GM12878 (cell line): ENCODE data around the gene FAM193A. TPM values are rescaled to one million over a fixed set of nuclear protein-coding genes. Genes with fewer than 3 reads are reported as not detected.

Experiments
- ATAC-seq: fragments of 200-7000 bp; cut with Tn5 transposase; 3 replicates; pipeline ENCODE4 v1.9.1; 2020; ENCODE audit warnings: mild to moderate bottlenecking, moderate library complexity
- BruUV-seq: library from RNA; stranded (reverse); fragments of 400-500 nt; replicated peaks from 2 replicates; lab custom pipeline; 2021; lab: Mats Ljungman, UMichigan
- CTCF ChIA-PET: fragments of 300-600 bp; sonication (Branson Sonifier 250); formaldehyde crosslinking; extraction: SDS; loops from one replicate; lab custom pipeline; 2021; ENCODE audit warnings: inconsistent platforms; lab: Yijun Ruan, JAX
- POLR2A ChIA-PET: fragments of 350-600 bp; formaldehyde crosslinking; extraction: SDS; loops from one replicate; lab custom pipeline; 2021; ENCODE audit warnings: inconsistent platforms; lab: Charles Lee
- RAD21 ChIA-PET: fragments of 300-600 bp; sonication (Branson Sonifier 250); formaldehyde crosslinking; loops from one replicate; lab custom pipeline; 2023; ENCODE audit warnings: antibody characterized with exemption; ENCODE audit not compliant: unreplicated experiment; lab: Charles Lee
- SMC1A ChIA-PET: fragments of 300-600 bp; sonication (Branson Sonifier 250); formaldehyde crosslinking; loops from one replicate; lab custom pipeline; 2023; ENCODE audit not compliant: unreplicated experiment, uncharacterized antibody; lab: Charles Lee
- DNase-seq: peaks from one replicate; pipeline ENCODE4 v3.0.0-alpha.2; 2011; ENCODE audit warnings: low read depth, low spot score
- FAIRE-seq: peaks from 3 replicates; lab custom pipeline; 2011; peaks lifted over from hg19 to GRCh38; lab: Jason Lieb, UNC
- H2AFZ ChIP-seq: 2 replicates; pipeline ENCODE4 v1.6.0; 2011; ENCODE audit warnings: low read depth, low read length, control low read depth; ENCODE audit not compliant: control insufficient read depth
- H3K27ac ChIP-seq: 2 replicates; pipeline ENCODE4 v1.5.1; 2011; ENCODE audit warnings: control low read depth; ENCODE audit not compliant: control insufficient read depth, insufficient read depth
- H3K27me3 ChIP-seq, 2 experiments: replicated peaks in 1 of 2; 2 replicates each; pipeline versions ENCODE4 v1.6.0 to v1.6.1; 2011; ENCODE audit warnings: low read length in 1 of 2; ENCODE audit not compliant: control insufficient read depth in 2 of 2, insufficient read depth in 2 of 2
- H3K36me3 ChIP-seq, 2 experiments: 2 replicates each; pipeline ENCODE4 v1.5.1; 2011; ENCODE audit warnings: low read length in 1 of 2; ENCODE audit not compliant: control insufficient read depth in 2 of 2, insufficient read depth in 2 of 2
- H3K4me1 ChIP-seq: 2 replicates; pipeline ENCODE4 v1.6.1; 2011; ENCODE audit warnings: mild to moderate bottlenecking, low read length, moderate library complexity, mixed read lengths; ENCODE audit not compliant: control insufficient read depth, insufficient read depth
- H3K4me2 ChIP-seq: 2 replicates; pipeline ENCODE4 v1.6.0; 2011; ENCODE audit warnings: control low read depth; ENCODE audit not compliant: control insufficient read depth, insufficient read depth
- H3K4me3 ChIP-seq: fragments of 200-600 bp; sonication (generic); 2 replicates; pipeline ENCODE4 v1.5.1; 2016
- H3K79me2 ChIP-seq: 2 replicates; pipeline ENCODE4 v1.6.0; 2011; ENCODE audit warnings: low read length; ENCODE audit not compliant: control insufficient read depth, insufficient read depth
- H3K9ac ChIP-seq: 2 replicates; pipeline ENCODE4 v1.8.0; 2011; ENCODE audit warnings: low read length, control low read depth, mixed read lengths; ENCODE audit not compliant: control insufficient read depth, insufficient read depth
- H3K9me3 ChIP-seq: replicated peaks from 3 replicates; pipeline ENCODE4 v1.5.1; 2011; ENCODE audit warnings: mild to moderate bottlenecking, low read length; ENCODE audit not compliant: control insufficient read depth, insufficient read depth
- H4K20me1 ChIP-seq: 2 replicates; pipeline ENCODE4 v1.6.0; 2011; ENCODE audit not compliant: control insufficient read depth, insufficient read depth
- CREM ChIP-seq: IDR thresholded peaks from 2 replicates; pipeline ENCODE4 v1.6.1; 2014; ENCODE audit warnings: antibody characterized with exemption, low read depth
- CTCF ChIP-seq, 3 experiments: IDR thresholded peaks in 2 of 3; conservative IDR thresholded peaks in 1 of 3; 2 replicates each; pipeline ENCODE4 v1.5.1; 2011; ENCODE audit warnings: low read depth in 3 of 3, low read length in 3 of 3, mild to moderate bottlenecking in 3 of 3, control low read depth in 2 of 3, moderate library complexity in 2 of 3, inconsistent platforms in 1 of 3, mixed read lengths in 1 of 3; ENCODE audit not compliant: control insufficient read depth in 2 of 3, insufficient read depth in 1 of 3; ENCODE audit errors: extremely low read depth in 1 of 3
- HDGF ChIP-seq: fragments of 450-650 bp; IDR thresholded peaks from 2 replicates; pipeline ENCODE4 v1.6.1; 2016; ENCODE audit warnings: antibody characterized with exemption
- MLLT1 ChIP-seq: fragments of 450-650 bp; IDR thresholded peaks from 2 replicates; pipeline ENCODE4 v1.6.1; 2016; ENCODE audit warnings: mild to moderate bottlenecking
- RAD21 ChIP-seq: IDR thresholded peaks from 2 replicates; pipeline ENCODE4 v1.6.1; 2011; ENCODE audit warnings: mild to moderate bottlenecking, low read depth, low read length, moderate library complexity; ENCODE audit not compliant: insufficient read depth
- SMAD1 ChIP-seq: fragments of 450-650 bp; IDR thresholded peaks from 2 replicates; pipeline ENCODE4 v1.6.1; 2018; ENCODE audit warnings: mild to moderate bottlenecking, low read depth; ENCODE audit not compliant: partially characterized antibody
- WGBS: methylation state at CpG from one replicate; pipeline ENCODE4 v1.1.6; 2016; ENCODE audit warnings: low lambda C conversion rate; ENCODE audit not compliant: insufficient replicate concordance, insufficient coverage; ENCODE audit errors: missing lambda C conversion rate; 5-methylcytosine and 5-hydroxymethylcytosine counted together
- in situ Hi-C: fragments of 300-500 bp; cut with MboI; formaldehyde crosslinking; loops from 9 replicates; pipeline ENCODE4 v1.14.3; 2018; ENCODE audit warnings: mixed read lengths
- intact Hi-C: fragments of 100-400 bp; cut with micrococcal nuclease; formaldehyde crosslinking; loops from one replicate; pipeline ENCODE4 v1.14.2; 2022; ENCODE audit not compliant: unreplicated experiment
- polyA plus RNA-seq, 11 experiments: library from polyadenylated mRNA; depleted of rRNA in 4 of 11; unstranded in 6 of 11; stranded (reverse) in 5 of 11; fragments of >200 nt; fragmentation: Nextera tagmentation in 4 of 11; fragmentation: Illumina TruSeq in 1 of 11; extraction: Ambion mirVana in 4 of 11; extraction: Trizol in 1 of 11; gene quantifications; 1 replicate in 1 of 11; 2 replicates in 10 of 11; pipeline versions ENCODE4 v1.2.1 to v1.2.3, GENCODE V29; 2011 to 2016; ENCODE audit warnings: inconsistent platforms in 2 of 11, missing spikeins in 2 of 11, low read depth in 1 of 11
- total RNA-seq, 4 experiments: library from RNA; depleted of rRNA in 3 of 4; stranded (reverse); fragments of >200 nt in 3 of 4; fragmentation: Illumina TruSeq in 1 of 4; extraction: Trizol in 1 of 4; gene quantifications; 2 replicates each; pipeline versions ENCODE4 v1.2.1 to v1.2.3, GENCODE V29; 2013 to 2021
- TF ChIP-seq, protein P1 (sequence below): IDR thresholded peaks from 2 replicates; pipeline ENCODE4 v1.6.1; 2011; ENCODE audit warnings: borderline replicate concordance, low read depth, mild to moderate bottlenecking, moderate library complexity, low read length; ENCODE audit not compliant: insufficient read depth, poor library complexity, severe bottlenecking

The FAM193A gene
- total and polyA plus RNA-seq, 10 of the 15 experiments (the other 5 are each of a cell fraction or from before 2014, with no cell fraction given), result 0.52 to 23.3 (median 7.4) TPM

DNA sequence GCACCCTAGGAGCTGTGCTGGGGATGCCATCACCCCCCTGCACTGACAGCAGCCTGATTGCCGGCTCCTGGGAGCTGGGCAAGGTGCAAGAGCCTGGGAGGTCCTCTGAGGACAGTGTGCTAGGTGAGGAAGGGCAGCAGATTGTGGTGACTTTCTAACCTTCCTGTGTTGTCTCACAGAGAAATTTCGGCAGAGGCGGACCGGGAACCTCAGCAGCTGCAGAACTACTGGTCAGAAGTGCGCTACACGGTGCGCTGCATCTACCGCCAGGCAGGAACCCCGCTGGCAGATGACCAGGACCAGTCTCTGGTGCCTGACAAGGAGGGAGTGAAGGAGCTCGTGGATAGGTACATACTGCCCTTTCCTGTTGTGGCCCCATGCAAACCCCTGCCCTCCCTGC lies 89.8 kb downstream of the FAM193A start (continued):
- TF ChIP-seq MLLT1 (no peak), CREM (no peak), HDGF (no peak)
- TF ChIP-seq, protein P1, sequence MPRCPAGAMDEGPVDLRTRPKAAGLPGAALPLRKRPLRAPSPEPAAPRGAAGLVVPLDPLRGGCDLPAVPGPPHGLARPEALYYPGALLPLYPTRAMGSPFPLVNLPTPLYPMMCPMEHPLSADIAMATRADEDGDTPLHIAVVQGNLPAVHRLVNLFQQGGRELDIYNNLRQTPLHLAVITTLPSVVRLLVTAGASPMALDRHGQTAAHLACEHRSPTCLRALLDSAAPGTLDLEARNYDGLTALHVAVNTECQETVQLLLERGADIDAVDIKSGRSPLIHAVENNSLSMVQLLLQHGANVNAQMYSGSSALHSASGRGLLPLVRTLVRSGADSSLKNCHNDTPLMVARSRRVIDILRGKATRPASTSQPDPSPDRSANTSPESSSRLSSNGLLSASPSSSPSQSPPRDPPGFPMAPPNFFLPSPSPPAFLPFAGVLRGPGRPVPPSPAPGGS, result no peak

GRCh38 chr4:2630556-2631273 lies 94.3 kb downstream of the FAM193A start:
- SMC1A ChIA-PET, result interaction anchor here (0.5 kb wide), 1 partner anchor 90 kb away, joined by 3 read pairs; no protein-coding TSS in a partner anchor
- H3K9ac ChIP-seq, result no peak overlapping the region
- DNase-seq, result no peak
- FAIRE-seq, result peak; percentile 13
- in situ Hi-C loops, result no loop called here
- intact Hi-C loops, result no loop called here
- 0 out of 2 replicates have a peak, but pooled peaks have one; percentile 3 for TF ChIP-seq RAD21
- 0 out of 6 replicates have a peak, but pooled peaks of 1 of the 3 experiments have one; percentile 9 for TF ChIP-seq CTCF (IDR thresholded peaks at IDR 0.05 in 2 of 3, conservative IDR thresholded peaks at IDR 0.05 in 1 of 3; ENCODE audit: control insufficient read depth in 2 of 3, extremely low read depth in 1 of 3, insufficient read depth in 1 of 3, low read depth in 3 of 3, low read length in 3 of 3)
- no peak for TF ChIP-seq SMAD1
- H3K9me3 ChIP-seq, result no peaks in the 10 kb centered on the region
- no peak overlapping the region for H2AFZ ChIP-seq
- RAD21 ChIA-PET, result no interaction called here
- H3K36me3 ChIP-seq, result peaks cover 22 to 25% of the 10 kb centered on the region in 2 experiments
- no peak for ATAC-seq
- CTCF ChIA-PET, result interaction anchor here (1.5 kb wide), 1 partner anchor 32 kb away, joined by 3 read pairs; no protein-coding TSS in a partner anchor
- H4K20me1 ChIP-seq, result no peaks in the 10 kb centered on the region
- H3K4me2 ChIP-seq, result no peak overlapping the region
- BruUV-seq, result no TSS peak
- WGBS, result 92% methylated on average over 23 of the region's 24 CpGs
- no peak overlapping the region for H3K4me3 ChIP-seq
- H3K27ac ChIP-seq, result no peak overlapping the region
- H3K4me1 ChIP-seq, result no peaks in the 10 kb centered on the region
- H3K27me3 ChIP-seq, result no peaks in the 10 kb centered on the region
- no peaks in the 10 kb centered on the region for H3K79me2 ChIP-seq
- POLR2A ChIA-PET, result no interaction called here
